ENCODE data around the gene FXYD3.

The FXYD3 gene

GRCh38 chr19:35122687-35123551, 7.3 kb downstream of the FXYD3 start:
- DNase-seq (ENCODE audit: low read depth in 1 of 2, low spot score in 1 of 2), result no peak
- TF ChIP-seq GABPA (IDR thresholded peaks at IDR 0.05; ENCODE audit: low read depth) (no peak), CTCF (IDR thresholded peaks at IDR 0.05; ENCODE audit: insufficient read depth, low read length) (no peak), REST (IDR thresholded peaks at IDR 0.05; ENCODE audit: insufficient replicate concordance, low read depth) (no peak), POLR2AphosphoS5 (IDR thresholded peaks at IDR 0.05; ENCODE audit: low read depth) (no peak), SPI1 (IDR thresholded peaks at IDR 0.05; ENCODE audit: borderline replicate concordance, low read depth) (no peak)
- Histone ChIP-seq H3K27me3 (ENCODE audit: insufficient read depth, poor library complexity, severe bottlenecking) (no peaks in the 10 kb centered on the region), H3K4me3 (replicated peaks; ENCODE audit: insufficient read depth, low read length) (no peak overlapping the region), H3K27ac (replicated peaks) (no peak overlapping the region)

GRCh38 chr19:35123573-35123972, 8.0 kb downstream of the FXYD3 start:
- TF ChIP-seq REST (IDR thresholded peaks at IDR 0.05; ENCODE audit: insufficient replicate concordance, low read depth), result no peak
- no peak for TF ChIP-seq GABPA (IDR thresholded peaks at IDR 0.05; ENCODE audit: low read depth)
- TF ChIP-seq POLR2AphosphoS5 (IDR thresholded peaks at IDR 0.05; ENCODE audit: low read depth), result no peak
- TF ChIP-seq CTCF (IDR thresholded peaks at IDR 0.05; ENCODE audit: insufficient read depth, low read length), result no peak
- no peak for TF ChIP-seq SPI1 (IDR thresholded peaks at IDR 0.05; ENCODE audit: borderline replicate concordance, low read depth)
- DNase-seq (ENCODE audit: low read depth in 1 of 2, low spot score in 1 of 2), result no peak
- no peak overlapping the region for H3K4me3 ChIP-seq (replicated peaks; ENCODE audit: insufficient read depth, low read length)
- H3K27me3 ChIP-seq (ENCODE audit: insufficient read depth, poor library complexity, severe bottlenecking), result no peaks in the 10 kb centered on the region
- H3K27ac ChIP-seq (replicated peaks), result no peak overlapping the region

- Histone ChIP-seq H3K27ac (replicated peaks) (no peak overlapping the region), H3K27me3 (ENCODE audit: insufficient read depth, poor library complexity, severe bottlenecking) (no peaks in the 10 kb centered on the region), H3K4me3 (replicated peaks; ENCODE audit: insufficient read depth, low read length) (peak overlapping the region; percentile 33)
- DNase-seq (ENCODE audit: low read depth in 1 of 2, low spot score in 1 of 2), result peak; percentile 39 to 58
- no peak for TF ChIP-seq CTCF (IDR thresholded peaks at IDR 0.05; ENCODE audit: insufficient read depth, low read length)
- TF ChIP-seq SPI1 (IDR thresholded peaks at IDR 0.05; ENCODE audit: borderline replicate concordance, low read depth), result no peak
- no peak for TF ChIP-seq POLR2AphosphoS5 (IDR thresholded peaks at IDR 0.05; ENCODE audit: low read depth)
These were observed 8.8 kb downstream of the FXYD3 start for GRCh38 chr19:35124098-35125060.

Measured in HL-60 (cell line).